NCI-H524 (cell line): Measurements from ENCODE around the gene PDAP1.
"Not testable (repeated sequence)": the region's sequence is repeated elsewhere in the genome, so short reads cannot be mapped to it uniquely, and the experiment has no call there.

Experiments used
- DNase-seq, 2 experiments: peaks; one replicate each; lab custom pipeline; 2025; lab: John Stamatoyannopoulos, UW

Gene PDAP1

DNA sequence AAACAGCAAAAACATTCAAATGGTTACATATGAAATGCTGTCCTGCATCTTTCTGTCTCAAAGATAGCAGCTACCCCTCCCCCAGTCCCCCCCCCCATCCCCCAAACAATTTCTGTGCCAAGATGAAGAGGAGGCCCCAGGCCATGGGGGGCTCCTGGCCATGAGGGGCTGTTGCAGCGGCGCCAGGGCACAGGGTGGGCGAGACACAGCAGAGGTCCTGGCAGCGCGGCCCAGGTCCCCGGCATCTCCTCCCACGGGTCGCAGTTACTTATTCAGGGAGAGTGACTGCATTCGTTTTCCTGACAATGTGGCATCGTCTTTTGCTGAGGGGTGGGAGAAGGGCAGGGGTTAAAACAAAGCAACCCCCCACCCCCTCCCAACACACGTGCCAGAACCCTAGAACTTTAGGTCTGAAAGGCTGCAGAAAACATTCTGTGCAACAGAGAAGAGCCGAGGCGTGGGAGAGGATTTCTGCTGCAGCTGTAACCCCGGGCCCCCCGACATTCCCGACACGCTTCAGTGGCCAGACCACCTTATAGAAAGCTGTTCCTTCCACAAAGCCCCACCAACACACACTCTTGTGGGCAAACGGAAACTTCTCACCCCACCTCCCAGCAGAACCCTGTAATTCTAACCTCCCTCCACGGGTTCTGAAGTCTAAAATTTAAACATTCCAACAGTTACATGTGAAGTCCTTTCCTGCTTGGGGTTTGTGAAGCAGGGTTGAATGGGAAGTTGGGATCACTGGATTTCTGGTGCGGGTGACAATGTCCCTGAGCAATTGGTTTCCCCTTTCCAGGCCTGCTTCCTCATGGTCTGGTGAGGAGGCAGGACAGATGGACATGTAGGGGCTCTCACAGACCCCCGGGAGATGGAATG, 11.7 kb downstream of the PDAP1 start:
- DNase-seq: no peak

DNA sequence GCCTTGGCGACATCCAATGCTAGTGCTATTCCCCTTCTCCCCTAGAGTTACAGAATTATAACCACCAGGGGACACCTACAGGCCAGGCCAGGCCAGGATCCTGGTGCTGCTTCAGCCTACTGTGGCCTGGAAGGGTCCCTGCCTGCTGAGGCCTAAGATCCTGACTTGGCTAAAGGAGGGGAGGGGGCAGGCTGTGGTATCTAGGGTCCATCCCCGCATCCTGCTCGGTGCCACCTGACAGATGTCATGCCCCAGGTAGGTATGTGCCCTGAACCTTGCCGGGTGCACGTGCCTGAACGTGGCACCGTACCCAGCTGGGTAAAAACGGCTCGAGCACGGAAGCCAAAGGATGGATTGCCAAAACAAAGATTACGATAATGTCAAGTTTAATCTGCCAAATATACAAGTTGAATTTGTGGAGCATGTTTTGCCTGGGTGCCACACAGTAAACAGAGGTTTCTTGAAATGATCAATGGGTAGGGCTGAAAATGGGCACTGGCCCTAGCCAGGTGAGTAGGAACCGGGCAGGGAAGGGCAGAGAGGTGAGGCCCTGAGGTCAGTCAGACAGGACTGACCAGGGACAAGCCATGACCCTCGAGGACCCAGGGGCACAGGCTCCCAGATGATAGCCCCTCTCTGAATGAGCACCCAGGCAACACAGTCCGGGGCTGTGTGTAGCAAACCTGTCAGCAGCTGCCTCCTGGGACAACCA, 12.6 kb downstream of the PDAP1 start:
- no peak for DNase-seq

DNA sequence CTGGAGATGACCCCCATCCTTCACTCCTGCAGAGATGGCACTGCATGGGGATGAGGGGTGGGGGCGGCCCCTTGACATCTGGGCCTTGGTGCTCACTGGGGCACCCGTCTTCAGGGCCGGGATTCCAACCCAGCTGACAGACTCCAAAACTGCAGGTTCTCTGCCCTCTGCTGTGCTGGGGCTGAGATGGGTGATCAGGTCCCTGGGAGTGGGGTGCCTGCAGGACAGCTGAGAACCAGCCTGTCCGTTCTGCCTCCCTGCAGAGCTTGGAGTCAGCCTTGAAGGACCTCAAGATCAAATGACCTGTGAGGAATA, 14.3 kb downstream of the PDAP1 start:
- DNase-seq: no peak

DNA sequence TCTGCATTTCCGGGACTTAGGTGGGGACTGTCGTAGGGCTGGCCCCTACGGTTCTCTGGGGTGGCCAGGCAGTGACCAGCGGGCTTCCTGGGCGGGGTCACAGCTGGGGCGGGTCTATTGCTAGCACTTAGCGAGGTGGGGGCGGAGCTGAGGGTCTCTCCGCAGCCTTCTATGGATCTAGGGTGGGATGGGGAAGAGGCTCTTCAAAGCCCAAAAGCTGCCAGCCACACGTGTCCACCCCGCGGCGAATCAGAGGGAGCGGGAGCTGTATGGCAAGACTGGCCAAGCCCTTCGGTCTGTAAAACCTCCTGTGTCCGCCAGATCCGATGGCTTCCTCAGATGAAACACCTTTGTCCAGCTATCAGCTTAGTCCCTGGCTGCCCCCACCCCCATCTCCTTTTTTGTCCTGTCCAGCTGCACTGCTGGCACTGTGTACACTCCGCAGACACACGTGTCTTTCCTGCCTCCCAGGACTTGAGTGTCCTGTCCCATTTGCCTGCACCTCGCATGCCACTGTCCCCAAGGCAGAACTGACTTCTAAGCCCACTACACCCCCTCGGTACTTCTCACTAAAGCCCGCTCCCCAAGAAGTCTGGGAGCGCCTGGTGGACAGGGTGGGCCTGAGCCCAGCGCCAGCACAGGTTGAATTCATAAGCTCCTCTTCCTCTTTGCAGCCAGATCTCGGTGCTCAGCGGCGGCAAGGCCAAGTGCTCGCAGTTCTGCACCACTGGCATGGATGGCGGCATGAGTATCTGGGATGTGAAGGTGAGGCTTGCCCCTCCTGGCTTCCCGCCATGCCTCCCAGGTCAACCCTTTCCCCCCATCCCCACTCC, 14.8 kb downstream of the PDAP1 start:
- DNase-seq: peak; percentile 12 to 69

DNA sequence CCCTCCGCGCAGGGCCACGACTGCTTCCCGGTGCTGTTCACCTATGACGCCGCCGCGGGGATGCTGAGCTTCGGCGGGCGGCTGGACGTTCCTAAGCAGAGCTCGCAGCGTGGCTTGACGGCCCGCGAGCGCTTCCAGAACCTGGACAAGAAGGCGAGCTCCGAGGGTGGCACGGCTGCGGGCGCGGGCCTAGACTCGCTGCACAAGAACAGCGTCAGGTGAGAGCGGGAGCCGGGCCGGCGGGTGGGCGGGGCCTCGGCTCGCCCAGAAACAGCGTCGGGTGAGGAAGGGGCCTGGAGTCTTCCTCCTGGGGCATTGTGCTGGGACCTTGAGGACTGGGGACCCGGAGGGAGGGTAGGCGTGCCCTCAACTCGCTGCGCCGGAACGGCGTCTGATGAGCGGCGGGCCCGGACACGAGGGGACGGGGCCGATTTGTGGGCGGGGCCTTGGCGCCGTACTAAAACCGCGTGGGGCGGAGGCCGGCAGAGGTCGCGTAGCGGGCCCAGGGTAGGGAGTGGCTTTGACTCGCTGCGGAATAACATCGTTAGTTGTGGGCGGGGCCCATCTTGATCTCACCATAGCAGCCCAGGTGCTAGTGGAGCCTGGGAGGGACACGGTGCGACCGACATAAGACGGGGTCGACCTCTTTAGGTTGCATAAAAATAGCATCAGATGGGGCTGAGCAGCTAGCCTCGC, 15.6 kb downstream of the PDAP1 start:
- DNase-seq: peak; percentile 43 to 77

DNA sequence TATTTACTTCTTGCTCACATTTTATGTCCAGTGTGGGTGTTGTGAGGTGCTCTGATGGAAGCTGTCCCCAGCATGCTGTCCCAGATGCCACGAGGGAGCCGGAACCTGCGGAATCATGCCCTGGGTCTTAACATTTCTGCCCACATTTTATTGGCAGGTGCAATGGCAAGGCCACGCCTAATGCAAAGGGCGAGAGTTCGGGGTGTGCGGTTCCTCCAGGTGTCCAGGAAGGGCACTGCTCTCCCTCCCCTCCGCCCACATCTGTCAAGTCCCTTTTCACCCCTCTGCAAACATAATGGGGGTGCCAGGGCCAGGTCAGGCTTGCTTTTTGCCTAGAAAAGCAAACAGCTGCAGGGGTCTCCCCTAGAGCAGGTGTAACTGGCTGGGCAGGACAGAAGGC, 16.4 kb downstream of the PDAP1 start:
- no peak for DNase-seq

DNA sequence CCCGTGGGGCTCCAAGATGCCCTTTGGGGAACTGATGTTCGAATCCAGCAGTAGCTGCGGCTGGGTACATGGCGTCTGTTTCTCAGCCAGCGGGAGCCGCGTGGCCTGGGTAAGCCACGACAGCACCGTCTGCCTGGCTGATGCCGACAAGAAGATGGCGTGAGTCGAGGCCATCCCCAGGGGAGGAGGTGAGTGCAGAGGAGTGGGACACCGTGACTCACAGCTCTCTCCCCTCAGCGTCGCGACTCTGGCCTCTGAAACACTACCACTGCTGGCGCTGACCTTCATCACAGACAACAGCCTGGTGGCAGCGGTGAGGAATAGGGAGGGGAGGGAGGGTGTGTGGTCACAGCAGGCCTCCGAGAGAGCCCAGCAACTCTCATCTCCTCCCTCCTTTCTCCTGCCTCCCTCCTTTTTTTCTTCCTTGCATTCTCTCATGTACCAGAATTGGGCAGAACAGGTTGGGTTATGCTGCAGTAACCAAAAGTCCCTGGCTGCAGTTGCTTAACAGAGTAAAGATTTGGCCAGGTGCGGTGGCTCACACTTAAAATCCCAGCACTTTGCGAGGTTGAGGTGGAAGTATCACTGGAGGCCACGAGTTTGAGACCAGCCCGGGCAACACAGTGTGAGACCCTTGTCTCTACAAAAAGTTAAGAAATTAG, 17.3 kb downstream of the PDAP1 start:
- no peak for DNase-seq

DNA sequence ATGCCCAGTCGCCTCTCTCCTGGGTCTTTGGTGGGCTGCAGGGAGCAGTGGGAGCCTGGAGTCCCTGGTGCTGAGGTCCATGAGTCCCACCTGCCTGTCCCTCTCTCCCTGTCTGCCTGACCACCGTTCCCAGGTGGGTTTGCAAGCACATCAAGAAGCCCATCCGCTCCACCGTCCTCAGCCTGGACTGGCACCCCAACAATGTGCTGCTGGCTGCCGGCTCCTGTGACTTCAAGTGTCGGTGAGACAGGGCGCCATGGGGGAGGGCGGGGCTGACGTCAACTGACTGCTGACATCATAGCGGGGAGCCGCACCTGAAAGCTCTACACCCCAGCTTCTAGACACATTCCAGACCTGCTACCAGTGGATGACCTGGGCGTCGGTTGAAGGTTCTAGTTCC, 18.6 kb downstream of the PDAP1 start:
- DNase-seq: no peak

DNA sequence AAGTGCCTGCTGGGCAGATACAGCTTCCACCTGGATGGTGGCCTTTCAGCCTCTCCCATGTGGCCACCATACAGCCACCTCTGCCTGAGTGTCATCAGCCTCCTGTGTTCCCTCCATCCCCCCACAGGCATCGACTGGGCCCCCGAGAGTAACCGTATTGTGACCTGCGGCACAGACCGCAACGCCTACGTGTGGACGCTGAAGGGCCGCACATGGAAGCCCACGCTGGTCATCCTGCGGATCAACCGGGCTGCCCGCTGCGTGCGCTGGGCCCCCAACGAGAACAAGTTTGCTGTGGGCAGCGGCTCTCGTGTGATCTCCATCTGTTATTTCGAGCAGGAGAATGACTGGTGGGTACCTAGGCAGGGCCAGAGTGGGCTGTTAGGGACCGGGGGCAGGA, 20.5 kb downstream of the PDAP1 start:
- DNase-seq: no peak

DNA sequence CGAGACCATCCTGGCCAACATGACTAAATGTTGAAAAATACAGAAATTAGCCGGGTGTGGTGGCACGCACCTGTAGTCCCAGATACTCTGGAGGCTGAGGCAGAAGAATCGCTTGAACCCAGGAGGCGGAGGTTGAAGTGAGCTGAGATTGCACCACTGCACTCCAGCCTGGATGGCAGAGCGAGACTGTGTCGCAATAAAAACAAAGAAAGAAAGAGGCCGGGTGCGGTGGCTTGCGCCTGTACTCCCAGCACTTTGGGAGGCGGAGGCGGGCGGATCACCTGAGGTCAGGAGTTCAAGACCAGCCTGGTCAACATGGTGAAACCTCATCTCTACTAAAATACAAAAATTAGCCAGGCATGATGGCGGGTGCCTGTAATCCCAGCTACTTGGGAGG, 21.2 kb downstream of the PDAP1 start:
- DNase-seq: not testable (repeated sequence)

DNA sequence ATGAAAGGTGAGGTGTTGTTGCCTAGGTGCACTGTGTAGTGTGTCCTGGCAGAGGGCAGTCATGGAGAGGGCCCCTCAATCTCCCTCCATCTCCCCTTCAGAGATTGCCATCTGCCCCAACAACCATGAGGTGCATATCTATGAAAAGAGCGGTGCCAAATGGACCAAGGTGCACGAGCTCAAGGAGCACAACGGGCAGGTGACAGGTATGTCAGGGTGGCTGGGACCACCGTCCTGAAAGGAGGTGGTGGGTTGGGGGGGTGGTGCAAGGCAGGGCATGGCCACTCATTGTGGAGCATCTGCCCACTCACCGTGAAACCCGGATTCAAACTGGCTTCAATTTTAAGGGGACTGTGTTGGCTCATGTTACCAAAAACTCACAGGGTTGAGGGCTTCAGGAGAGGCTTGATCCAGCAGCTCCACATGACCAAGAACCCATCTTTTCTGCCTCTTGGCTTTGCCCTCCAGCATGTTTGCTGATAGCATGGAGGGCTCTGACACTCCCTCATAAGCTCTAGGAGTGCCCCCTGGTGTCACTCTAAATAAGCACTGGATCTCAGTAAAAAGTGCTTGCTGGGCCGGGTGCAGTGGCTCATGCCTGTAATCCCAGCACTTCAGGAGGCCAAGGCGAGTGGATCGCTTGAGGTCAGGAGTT, 21.7 kb downstream of the PDAP1 start:
- peak in 1 of 2 experiments; percentile 30 for DNase-seq

DNA sequence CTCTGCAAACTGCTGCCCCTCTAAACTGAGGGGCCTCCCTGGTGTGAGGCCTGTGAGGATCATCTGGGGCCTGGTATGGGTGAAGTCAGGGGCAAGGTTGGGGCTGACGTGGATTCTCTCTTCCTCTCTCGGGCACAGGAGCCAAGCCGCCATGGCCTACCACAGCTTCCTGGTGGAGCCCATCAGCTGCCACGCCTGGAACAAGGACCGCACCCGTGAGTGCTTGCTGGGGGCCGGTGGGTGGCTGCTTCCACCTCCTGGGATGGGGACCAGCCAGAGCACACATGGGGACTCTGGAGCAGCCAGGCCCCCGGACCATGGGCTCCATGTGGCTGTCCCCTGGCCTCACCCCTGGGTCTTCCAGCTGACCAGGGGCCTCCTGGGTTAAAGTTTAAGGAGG, 22.8 kb downstream of the PDAP1 start:
- no peak for DNase-seq

DNA sequence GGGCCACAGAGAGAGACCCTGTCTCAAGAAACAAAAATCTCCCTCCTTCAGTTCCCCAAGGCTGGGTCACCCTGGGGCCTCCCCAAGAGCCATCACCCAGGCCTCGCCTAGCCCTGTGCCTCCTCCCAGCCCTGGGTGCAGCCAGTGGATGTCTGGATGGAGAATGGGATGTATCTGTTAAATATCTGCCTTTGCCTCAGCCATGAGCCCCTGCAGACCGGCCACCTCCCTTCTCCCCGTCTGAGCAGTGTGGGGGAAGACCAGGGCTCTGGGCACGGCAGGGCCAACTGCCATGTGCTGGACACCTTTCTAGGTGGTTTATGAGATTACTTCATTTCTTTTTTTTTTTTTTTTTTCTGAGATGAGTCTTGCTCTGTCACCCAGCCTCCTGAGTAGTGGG, 23.9 kb downstream of the PDAP1 start:
- no peak for DNase-seq

DNA sequence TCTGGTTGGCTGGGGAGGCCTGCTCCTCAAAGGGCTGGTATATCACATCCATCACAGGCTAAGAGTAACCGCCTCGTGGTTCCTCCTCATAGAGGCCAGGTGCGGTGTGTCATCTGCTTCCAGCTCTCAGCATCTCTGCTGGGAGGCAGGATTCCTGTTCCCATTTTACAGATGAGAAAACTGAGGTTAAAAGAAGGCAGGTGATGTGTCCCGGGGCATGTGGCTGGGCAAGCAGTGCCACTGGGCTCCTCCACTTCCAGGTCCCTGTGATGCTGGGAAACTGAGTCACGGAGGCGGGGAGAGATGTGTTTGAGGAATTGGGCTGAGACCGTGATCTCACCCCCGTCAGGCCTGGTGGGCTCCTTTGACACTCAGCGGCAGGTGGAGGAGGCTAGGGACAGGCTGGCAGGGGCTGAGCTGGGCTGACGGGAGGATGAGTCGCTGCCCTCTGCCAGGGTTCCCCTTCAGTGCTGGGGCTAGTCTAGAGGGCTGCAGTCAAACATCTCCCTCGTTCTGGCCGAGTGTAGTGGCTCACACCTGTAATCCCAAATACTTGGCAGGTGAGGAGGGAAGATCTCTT, 24.5 kb downstream of the PDAP1 start:
- DNase-seq: no peak

DNA sequence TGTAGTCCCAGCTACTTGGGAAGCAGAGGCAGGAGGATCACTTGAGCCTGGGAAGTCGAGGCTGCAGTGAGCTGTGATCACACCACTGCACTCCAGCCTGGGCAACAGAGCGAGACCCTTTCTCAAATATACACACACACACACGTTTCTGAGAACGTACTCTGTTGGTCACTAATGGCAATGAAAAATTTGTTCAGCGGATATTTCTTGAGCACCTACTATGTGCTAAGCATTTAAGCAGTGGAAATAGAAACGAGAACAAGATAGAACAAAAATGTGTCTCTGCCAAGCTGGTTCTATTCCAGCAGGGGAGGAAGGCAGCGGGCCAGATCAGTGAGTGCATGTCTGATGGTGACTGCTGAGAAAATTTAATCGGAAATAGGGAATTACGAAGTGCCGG, 25.2 kb downstream of the PDAP1 start:
- DNase-seq: no peak

DNA sequence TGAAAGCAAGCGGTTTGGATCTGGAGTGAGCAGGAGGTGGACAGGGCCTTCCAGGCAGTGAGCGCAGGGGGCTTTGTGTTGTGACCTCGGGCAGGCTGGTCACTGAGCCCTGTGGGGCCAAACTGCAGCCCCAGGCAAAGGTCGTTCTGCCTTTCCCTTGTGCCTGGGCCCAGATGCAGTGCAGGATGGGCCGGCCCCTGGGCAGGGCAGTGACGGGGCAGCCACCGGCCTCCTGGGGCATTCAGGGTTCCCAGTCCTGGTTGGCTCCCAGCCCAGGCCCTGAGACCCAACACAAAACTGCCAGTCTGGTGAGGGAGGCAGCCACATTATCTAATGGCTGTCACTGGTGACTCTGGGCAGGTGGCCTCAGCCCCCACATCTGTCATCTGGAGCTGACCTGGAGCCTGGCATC, 26.7 kb downstream of the PDAP1 start:
- no peak for DNase-seq

DNA sequence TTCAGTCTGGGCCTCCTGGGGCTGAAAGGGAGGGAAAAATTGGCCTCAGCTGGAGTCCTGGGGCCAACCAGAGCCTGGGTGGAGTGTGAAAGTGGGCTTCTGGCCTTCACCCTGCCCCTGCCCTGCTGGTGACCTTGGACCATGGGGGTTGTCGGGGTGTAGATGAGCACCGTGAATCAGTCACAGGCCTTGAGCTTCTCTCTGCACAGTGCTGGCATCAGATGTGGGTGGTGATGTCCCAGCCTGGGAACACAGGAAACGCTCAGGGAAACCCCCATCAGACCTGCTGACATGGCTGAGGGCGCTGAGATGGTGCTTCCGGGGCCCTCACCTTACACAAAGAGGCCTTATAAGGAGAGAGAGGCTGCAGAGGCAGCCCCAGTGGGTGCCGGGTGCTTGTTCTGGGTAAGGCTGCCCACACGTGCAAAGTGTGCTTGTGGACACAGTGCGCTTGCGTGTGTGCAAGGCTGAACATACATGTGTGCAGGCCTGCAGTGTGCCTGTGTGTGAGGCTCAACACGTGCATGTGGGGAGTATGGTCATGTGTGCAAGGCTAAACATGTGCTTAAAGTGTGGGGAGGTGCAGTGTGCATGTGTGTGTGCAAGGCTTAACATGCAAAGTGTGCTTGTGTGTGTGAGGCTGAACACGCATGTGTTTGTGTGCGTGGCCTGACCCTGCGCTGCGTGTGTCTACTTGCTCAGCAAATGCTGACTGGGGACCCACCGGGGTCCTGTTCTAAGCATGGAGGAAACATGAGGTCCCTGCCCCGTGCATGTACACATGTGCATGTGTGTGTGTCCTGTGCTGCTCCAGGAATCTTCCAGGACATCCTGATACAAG, 27.4 kb downstream of the PDAP1 start:
- no peak for DNase-seq

DNA sequence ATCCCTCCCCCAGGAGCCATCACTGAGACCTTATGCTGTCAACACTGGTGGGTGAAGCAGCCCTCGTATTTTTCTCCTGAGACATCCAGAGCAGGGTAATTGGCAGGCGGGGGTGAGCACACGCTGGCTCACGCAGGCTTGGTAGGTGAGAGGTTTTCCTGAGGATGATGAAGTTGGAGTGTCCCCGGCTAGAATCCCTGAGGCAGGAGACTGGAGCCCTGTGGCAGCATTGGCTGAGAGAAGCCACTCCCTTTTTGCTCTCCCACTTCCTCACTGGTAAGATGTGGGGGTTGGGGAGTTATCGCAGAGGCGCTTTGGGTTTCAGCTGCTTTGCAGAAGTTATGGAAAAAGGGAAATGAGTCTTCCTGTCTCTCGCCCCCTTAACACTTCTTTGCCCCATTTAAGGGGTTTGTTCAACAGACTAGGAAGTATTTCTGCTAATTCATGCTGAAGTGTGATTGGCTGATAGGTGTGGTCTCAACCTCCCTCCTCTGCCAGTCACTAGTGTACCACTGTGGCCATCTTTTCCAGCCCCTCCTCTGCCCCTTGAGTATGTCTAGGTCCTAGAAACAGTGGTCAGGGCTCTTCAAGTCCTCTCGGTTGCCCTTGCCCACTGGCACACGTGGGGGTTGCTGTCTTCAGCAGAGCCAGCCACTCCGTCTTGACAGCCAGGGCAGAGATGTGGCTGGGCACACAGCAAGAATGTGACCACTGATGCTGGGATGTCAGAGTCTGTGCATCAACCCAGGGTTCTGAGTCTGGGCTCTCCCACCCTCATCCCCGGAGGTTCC, 28.2 kb downstream of the PDAP1 start:
- no peak for DNase-seq

DNA sequence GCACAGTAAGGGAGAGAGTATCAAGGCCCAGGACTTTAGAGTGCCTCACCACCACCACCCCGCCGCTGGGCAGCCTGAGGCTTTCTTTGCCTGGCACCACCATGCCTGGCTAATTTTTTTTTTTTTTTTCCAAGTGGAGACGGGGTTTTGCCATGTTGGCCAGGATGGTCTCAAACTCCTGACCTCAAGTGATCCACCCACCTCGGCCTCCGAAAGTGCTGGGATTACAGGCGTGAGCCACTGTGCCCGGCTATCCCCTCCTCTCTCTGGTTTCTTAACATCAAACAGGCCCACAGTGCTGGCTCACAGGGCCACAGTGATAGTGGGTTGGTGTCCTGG, 28.7 kb downstream of the PDAP1 start:
- not testable (repeated sequence) for DNase-seq
